GM10266 (cell line): Measurements from ENCODE around the gene TGFBR3L.

Source experiments
- DNase-seq: peaks from one replicate; pipeline ENCODE4 v3.0.0; 2012; ENCODE audit errors: extremely low spot score
- CTCF ChIP-seq: IDR thresholded peaks from 2 replicates; pipeline ENCODE4 v1.5.1; 2012; ENCODE audit warnings: mild to moderate bottlenecking, low read depth; ENCODE audit not compliant: control insufficient read depth, insufficient read depth; ENCODE audit errors: missing control alignments

Gene TGFBR3L

GRCh38 chr19:7920519-7921301, 6.1 kb downstream of the TGFBR3L start:
- TF ChIP-seq CTCF: no peak
- DNase-seq: peak; percentile 99

GRCh38 chr19:7921302-7921966, 6.8 kb downstream of the TGFBR3L start:
- DNase-seq: no peak

GRCh38 chr19:7921967-7922835, 7.6 kb downstream of the TGFBR3L start:
- DNase-seq: no peak
- no peak for TF ChIP-seq CTCF

More at GRCh38 chr19:7921302-7921966, 6.8 kb downstream of the TGFBR3L start:
- TF ChIP-seq CTCF: no peak

- DNase-seq: no peak
- no peak for TF ChIP-seq CTCF
These were observed 8.2 kb downstream of the TGFBR3L start for GRCh38 chr19:7922836-7923195.

- TF ChIP-seq CTCF: no peak
- no peak for DNase-seq
These were observed 8.9 kb downstream of the TGFBR3L start for GRCh38 chr19:7923295-7924191.

- no peak for TF ChIP-seq CTCF
- no peak for DNase-seq
These were observed 9.6 kb downstream of the TGFBR3L start for GRCh38 chr19:7924241-7924640.
